SK-N-SH (cell line): ENCODE measurements around the gene RCAN2. TPM values are rescaled to one million over a fixed set of nuclear protein-coding genes. Genes with fewer than 3 reads are reported as not detected.

Experiments
- CTCF ChIA-PET: fragments of 300-600, 350-600 bp; formaldehyde crosslinking; extraction: SDS; loops from one replicate; lab custom pipeline; 2021; lab: Yijun Ruan, JAX
- POLR2A ChIA-PET: fragments of 350-600 bp; sonication (Branson Sonifier 250); formaldehyde crosslinking; extraction: SDS; loops from one replicate; lab custom pipeline; 2020; ENCODE audit warnings: antibody characterized with exemption, inconsistent platforms; lab: Yijun Ruan, JAX
- DNase-seq: peaks from one replicate; pipeline ENCODE4 v3.0.0; 2012
- H2AFZ ChIP-seq: fragments of 200-600 bp; sonication (generic); 2 replicates; pipeline ENCODE4 v1.8.1; 2016; ENCODE audit warnings: antibody characterized with exemption, mild to moderate bottlenecking, low read depth
- H3F3A ChIP-seq: fragments of 200-600 bp; sonication (generic); replicated peaks from 2 replicates; pipeline ENCODE3; 2016; ENCODE audit warnings: antibody characterized with exemption, mild to moderate bottlenecking; ENCODE audit not compliant: insufficient read depth
- H3K27ac ChIP-seq, 2 experiments: fragments of 200-500 bp in 1 of 2; fragments of 200-600 bp in 1 of 2; sonication (Bioruptor generic) in 1 of 2; sonication (generic), shearing (Covaris generic) in 1 of 2; 2 replicates each; pipeline versions ENCODE4 v1.5.1 to v1.6.1; 2014 to 2016; ENCODE audit warnings: low read depth in 2 of 2, inconsistent platforms in 1 of 2, low read length in 1 of 2, mild to moderate bottlenecking in 1 of 2, mixed read lengths in 1 of 2
- H3K27me3 ChIP-seq: fragments of 200-600 bp; sonication (generic), shearing (Covaris generic); 2 replicates; pipeline ENCODE4 v1.6.1; 2016; ENCODE audit warnings: mixed run types; ENCODE audit not compliant: insufficient read depth
- H3K36me3 ChIP-seq, 2 experiments: fragments of 200-500 bp in 1 of 2; fragments of 200-600 bp in 1 of 2; sonication (Bioruptor generic) in 1 of 2; sonication (generic) in 1 of 2; replicated peaks in 1 of 2; 2 replicates each; pipeline versions ENCODE3 to v1.5.1; 2014 to 2016; ENCODE audit warnings: low read length in 1 of 2, mild to moderate bottlenecking in 1 of 2; ENCODE audit not compliant: insufficient read depth in 2 of 2, control insufficient read depth in 1 of 2
- H3K4me1 ChIP-seq, 2 experiments: fragments of 200-500 bp in 1 of 2; fragments of 200-600 bp in 1 of 2; sonication (Bioruptor generic) in 1 of 2; sonication (generic), shearing (Covaris generic) in 1 of 2; 2 replicates each; pipeline versions ENCODE4 v1.5.1 to v1.6.1; 2014 to 2016; ENCODE audit warnings: low read depth in 1 of 2, low read length in 1 of 2, mixed run types in 1 of 2; ENCODE audit not compliant: insufficient read depth in 2 of 2, control insufficient read depth in 1 of 2
- H3K4me2 ChIP-seq: fragments of 200-600 bp; sonication (generic), shearing (Covaris generic); 2 replicates; pipeline ENCODE4 v1.6.1; 2017; ENCODE audit warnings: mixed run types
- H3K4me3 ChIP-seq, 2 experiments: fragments of 200-500 bp in 1 of 2; fragments of 200-600 bp in 1 of 2; sonication (Bioruptor generic) in 1 of 2; sonication (generic), shearing (Covaris generic) in 1 of 2; 2 replicates each; pipeline versions ENCODE4 v1.5.1 to v1.8.1; 2014 to 2016; ENCODE audit warnings: low read depth in 2 of 2, inconsistent platforms in 1 of 2, low read length in 1 of 2, mild to moderate bottlenecking in 1 of 2, mixed read lengths in 1 of 2, moderate library complexity in 1 of 2
- H3K79me2 ChIP-seq: fragments of 200-600 bp; sonication (generic); 2 replicates; pipeline ENCODE4 v1.8.1; 2017; ENCODE audit warnings: mild to moderate bottlenecking; ENCODE audit not compliant: insufficient read depth
- H3K9ac ChIP-seq: fragments of 200-600 bp; sonication (generic); 2 replicates; pipeline ENCODE4 v1.6.1; 2017; ENCODE audit warnings: mixed run types
- H3K9me2 ChIP-seq: fragments of 200-600 bp; sonication (generic); 2 replicates; pipeline ENCODE4 v1.6.1; 2017; ENCODE audit warnings: mixed run types
- H3K9me3 ChIP-seq: fragments of 200-600 bp; sonication (generic); 2 replicates; pipeline ENCODE4 v1.6.1; 2017; ENCODE audit warnings: mixed run types, mild to moderate bottlenecking, moderate library complexity
- H4K20me1 ChIP-seq: fragments of 200-600 bp; sonication (generic); 2 replicates; pipeline ENCODE4 v1.6.1; 2017; ENCODE audit warnings: mild to moderate bottlenecking, mixed run types; ENCODE audit not compliant: insufficient read depth
- CHD2 ChIP-seq: fragments of 150-350 bp; IDR thresholded peaks from 2 replicates; pipeline ENCODE4 v1.6.1; 2018; ENCODE audit warnings: low read length; ENCODE audit not compliant: partially characterized antibody
- EP300 ChIP-seq, 2 experiments: IDR thresholded peaks; 2 replicates each; pipeline versions ENCODE4 v1.4.0 to v1.6.1; 2012; ENCODE audit warnings: borderline replicate concordance in 1 of 2, low read depth in 1 of 2, low read length in 1 of 2
- FOSL2 ChIP-seq: IDR thresholded peaks from 2 replicates; pipeline ENCODE4 v1.4.0; 2012; ENCODE audit warnings: low read depth, mild to moderate bottlenecking, moderate library complexity, borderline replicate concordance
- FOXJ3 ChIP-seq: sonication (generic); formaldehyde crosslinking; IDR thresholded peaks from 2 replicates; pipeline ENCODE4 v1.5.1; 2020; ENCODE audit warnings: mild to moderate bottlenecking, missing genetic modification reagents
- GABPA ChIP-seq: IDR thresholded peaks from 2 replicates; pipeline ENCODE4 v1.4.0; 2012; ENCODE audit warnings: low read depth, mild to moderate bottlenecking
- GATA2 ChIP-seq: sonication (generic); formaldehyde crosslinking; IDR thresholded peaks from 2 replicates; pipeline ENCODE4 v1.5.0; 2020; ENCODE audit warnings: mild to moderate bottlenecking, missing genetic modification reagents
- MAX ChIP-seq: IDR thresholded peaks from 2 replicates; pipeline ENCODE4 v1.4.0; 2012; ENCODE audit warnings: low read depth
- MXI1 ChIP-seq: IDR thresholded peaks from 2 replicates; pipeline ENCODE4 v1.6.1; 2012; ENCODE audit warnings: mild to moderate bottlenecking, low read depth, low read length, improper control_type of control experiment
- NFIC ChIP-seq: IDR thresholded peaks from 2 replicates; pipeline ENCODE4 v1.4.0; 2012; ENCODE audit warnings: borderline replicate concordance
- PBX3 ChIP-seq: IDR thresholded peaks from 2 replicates; pipeline ENCODE4; 2012
- RXRA ChIP-seq: IDR thresholded peaks from 2 replicates; pipeline ENCODE4 v1.4.0; 2012; ENCODE audit warnings: low read depth, mild to moderate bottlenecking, borderline replicate concordance
- SIN3A ChIP-seq: IDR thresholded peaks from 2 replicates; pipeline ENCODE4 v1.6.1; 2012; ENCODE audit warnings: low read depth, mild to moderate bottlenecking, low read length, moderate library complexity, borderline replicate concordance
- SMC3 ChIP-seq: IDR thresholded peaks from 2 replicates; pipeline ENCODE4 v1.6.1; 2012; ENCODE audit warnings: low read depth, low read length, improper control_type of control experiment
- TAF1 ChIP-seq: IDR thresholded peaks from 2 replicates; pipeline ENCODE4 v1.6.1; 2012; ENCODE audit warnings: low read depth, mild to moderate bottlenecking, low read length, moderate library complexity, borderline replicate concordance
- TCF12 ChIP-seq: IDR thresholded peaks from 2 replicates; pipeline ENCODE4 v1.4.0; 2012
- USF1 ChIP-seq: IDR thresholded peaks from 2 replicates; pipeline ENCODE4 v1.4.0; 2012; ENCODE audit warnings: low read depth, borderline replicate concordance
- USF2 ChIP-seq: fragments of 150-350 bp; IDR thresholded peaks from 2 replicates; pipeline ENCODE4 v1.6.1; 2017; ENCODE audit warnings: antibody characterized with exemption, low read length, low read depth, borderline replicate concordance
- ZBTB33 ChIP-seq: IDR thresholded peaks from 2 replicates; pipeline ENCODE4 v1.4.0; 2012; ENCODE audit warnings: low read depth, borderline replicate concordance
- WGBS: methylation state at CpG from one replicate; pipeline ENCODE4 v1.1.6; 2017; ENCODE audit warnings: low lambda C conversion rate; 5-methylcytosine and 5-hydroxymethylcytosine counted together
- polyA plus RNA-seq, 3 experiments: library from polyadenylated mRNA; depleted of rRNA; stranded (reverse); fragments of >200 nt; gene quantifications; 2 replicates each; pipeline ENCODE4 v1.2.3, GENCODE V29; 2012

RCAN2 gene
- polyA plus RNA-seq, 1 of the 3 experiments (the other 2 are of a cell fraction): not detected

GRCh38 chr6:46269447-46270229 is 221.6 kb downstream of the RCAN2 start:
- no peaks in the 10 kb centered on the region for H3K9me3 ChIP-seq
- TF ChIP-seq GABPA (no peak), TCF12 (no peak), GATA2 (CRISPR knock-in tag) (no peak), USF2 (no peak), PBX3 (no peak), MAX (no peak), USF1 (no peak), FOSL2 (no peak), CHD2 (no peak), ZBTB33 (no peak), SMC3 (no peak), TAF1 (no peak), NFIC (no peak), FOXJ3 (CRISPR knock-in tag) (no peak), RXRA (no peak), MXI1 (no peak), SIN3A (no peak), EP300 (IDR thresholded peaks at IDR 0.05; ENCODE audit: borderline replicate concordance in 1 of 2, low read depth in 1 of 2, low read length in 1 of 2) (no peak)
- TF ChIP-seq, all 33 proteins: peak for 0
- no peak overlapping the region for H2AFZ ChIP-seq
- DNase-seq: no peak
- H3K27ac ChIP-seq: no peak overlapping the region
- WGBS: 2% methylated on average over 4 of the region's 5 CpGs
- H3K9ac ChIP-seq: no peak overlapping the region
- no peaks in the 10 kb centered on the region for H4K20me1 ChIP-seq
- no peaks in the 10 kb centered on the region; the same call in 1 of the 2 replicates for H3K27me3 ChIP-seq
- no peak overlapping the region for H3K4me3 ChIP-seq
- POLR2A ChIA-PET: no interaction called here
- no peaks in the 10 kb centered on the region for H3F3A ChIP-seq
- CTCF ChIA-PET: no interaction called here
- H3K9me2 ChIP-seq: no peaks in the 10 kb centered on the region
- H3K36me3 ChIP-seq: no peaks in the 10 kb centered on the region
- H3K4me1 ChIP-seq: no peaks in the 10 kb centered on the region
- H3K4me2 ChIP-seq: no peak overlapping the region
- no peaks in the 10 kb centered on the region for H3K79me2 ChIP-seq
